ENCODE results near the gene ATF7IP2. TPM values are rescaled to one million over a fixed set of nuclear protein-coding genes. Genes with fewer than 3 reads are reported as not detected.

ATF7IP2 gene
- total and polyA plus RNA-seq, 2 of the 13 experiments (the other 11 are each of a cell fraction or from before 2014, with no cell fraction given) = 117 to 217 TPM

DNA sequence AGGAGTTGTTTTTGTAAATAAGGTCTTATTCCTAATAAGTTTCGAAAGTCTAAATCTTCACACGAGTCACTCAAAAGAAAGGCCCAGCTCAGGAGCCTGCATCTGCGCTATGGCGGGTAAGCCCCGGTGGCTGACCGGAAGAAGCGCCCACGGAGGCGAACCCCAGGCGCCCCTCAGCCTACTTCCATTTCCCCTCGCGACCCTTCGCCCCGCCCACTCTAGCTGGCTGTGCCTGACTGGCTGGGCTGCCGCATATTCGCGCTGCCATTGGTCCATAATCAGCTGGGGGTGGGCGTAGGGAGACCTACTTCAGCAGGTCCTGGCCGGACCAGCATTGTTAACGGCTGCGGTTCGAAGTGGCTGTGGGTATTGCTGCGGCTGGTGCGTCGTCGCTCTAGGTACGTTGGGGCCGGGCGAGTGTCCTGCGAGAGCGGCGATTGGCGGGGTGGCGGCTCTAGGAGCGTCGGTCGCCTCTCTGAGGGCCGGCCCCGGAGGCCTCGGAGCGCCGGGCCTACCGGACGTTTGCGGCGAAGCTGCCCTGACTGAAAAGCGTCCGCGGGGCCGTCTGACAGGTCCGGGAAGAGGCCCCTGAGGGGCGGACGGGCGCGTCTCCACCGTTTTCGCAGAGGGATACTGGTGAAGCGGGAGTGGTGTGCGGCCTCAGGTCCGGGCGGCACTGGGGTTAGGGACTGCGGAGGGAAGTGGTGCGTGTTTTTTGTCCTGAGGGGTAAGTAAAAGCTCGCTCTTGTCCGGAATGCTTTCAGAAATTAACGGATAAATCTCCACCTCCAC lies at the start of gene ATF7IP2 (continued):
- no peak for TF ChIP-seq ZNF17 (CRISPR knock-in tag; IDR thresholded peaks at IDR 0.05)
- peak; percentile 73 for TF ChIP-seq ZNF263 (CRISPR knock-in tag; IDR thresholded peaks at IDR 0.05)
- TF ChIP-seq, protein P1, sequence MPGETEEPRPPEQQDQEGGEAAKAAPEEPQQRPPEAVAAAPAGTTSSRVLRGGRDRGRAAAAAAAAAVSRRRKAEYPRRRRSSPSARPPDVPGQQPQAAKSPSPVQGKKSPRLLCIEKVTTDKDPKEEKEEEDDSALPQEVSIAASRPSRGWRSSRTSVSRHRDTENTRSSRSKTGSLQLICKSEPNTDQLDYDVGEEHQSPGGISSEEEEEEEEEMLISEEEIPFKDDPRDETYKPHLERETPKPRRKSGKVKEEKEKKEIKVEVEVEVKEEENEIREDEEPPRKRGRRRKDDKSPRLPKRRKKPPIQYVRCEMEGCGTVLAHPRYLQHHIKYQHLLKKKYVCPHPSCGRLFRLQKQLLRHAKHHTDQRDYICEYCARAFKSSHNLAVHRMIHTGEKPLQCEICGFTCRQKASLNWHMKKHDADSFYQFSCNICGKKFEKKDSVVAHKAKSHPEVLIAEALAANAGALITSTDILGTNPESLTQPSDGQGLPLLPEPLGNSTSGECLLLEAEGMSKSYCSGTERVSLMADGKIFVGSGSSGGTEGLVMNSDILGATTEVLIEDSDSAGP (CRISPR knock-in tag; IDR thresholded peaks at IDR 0.05; ENCODE audit: borderline replicate concordance) = peak; percentile 97
- TF ChIP-seq SP2 (CRISPR knock-in tag; IDR thresholded peaks at IDR 0.05) = peak; percentile 99
- peak; percentile 98; the same call in 1 of the 2 replicates for TF ChIP-seq NR1H2 (CRISPR knock-in tag; IDR thresholded peaks at IDR 0.05; ENCODE audit: borderline replicate concordance, low read depth)
- peak; percentile 99 for TF ChIP-seq BORCS8-MEF2B (CRISPR knock-in tag; IDR thresholded peaks at IDR 0.05)
- TF ChIP-seq, protein P2, sequence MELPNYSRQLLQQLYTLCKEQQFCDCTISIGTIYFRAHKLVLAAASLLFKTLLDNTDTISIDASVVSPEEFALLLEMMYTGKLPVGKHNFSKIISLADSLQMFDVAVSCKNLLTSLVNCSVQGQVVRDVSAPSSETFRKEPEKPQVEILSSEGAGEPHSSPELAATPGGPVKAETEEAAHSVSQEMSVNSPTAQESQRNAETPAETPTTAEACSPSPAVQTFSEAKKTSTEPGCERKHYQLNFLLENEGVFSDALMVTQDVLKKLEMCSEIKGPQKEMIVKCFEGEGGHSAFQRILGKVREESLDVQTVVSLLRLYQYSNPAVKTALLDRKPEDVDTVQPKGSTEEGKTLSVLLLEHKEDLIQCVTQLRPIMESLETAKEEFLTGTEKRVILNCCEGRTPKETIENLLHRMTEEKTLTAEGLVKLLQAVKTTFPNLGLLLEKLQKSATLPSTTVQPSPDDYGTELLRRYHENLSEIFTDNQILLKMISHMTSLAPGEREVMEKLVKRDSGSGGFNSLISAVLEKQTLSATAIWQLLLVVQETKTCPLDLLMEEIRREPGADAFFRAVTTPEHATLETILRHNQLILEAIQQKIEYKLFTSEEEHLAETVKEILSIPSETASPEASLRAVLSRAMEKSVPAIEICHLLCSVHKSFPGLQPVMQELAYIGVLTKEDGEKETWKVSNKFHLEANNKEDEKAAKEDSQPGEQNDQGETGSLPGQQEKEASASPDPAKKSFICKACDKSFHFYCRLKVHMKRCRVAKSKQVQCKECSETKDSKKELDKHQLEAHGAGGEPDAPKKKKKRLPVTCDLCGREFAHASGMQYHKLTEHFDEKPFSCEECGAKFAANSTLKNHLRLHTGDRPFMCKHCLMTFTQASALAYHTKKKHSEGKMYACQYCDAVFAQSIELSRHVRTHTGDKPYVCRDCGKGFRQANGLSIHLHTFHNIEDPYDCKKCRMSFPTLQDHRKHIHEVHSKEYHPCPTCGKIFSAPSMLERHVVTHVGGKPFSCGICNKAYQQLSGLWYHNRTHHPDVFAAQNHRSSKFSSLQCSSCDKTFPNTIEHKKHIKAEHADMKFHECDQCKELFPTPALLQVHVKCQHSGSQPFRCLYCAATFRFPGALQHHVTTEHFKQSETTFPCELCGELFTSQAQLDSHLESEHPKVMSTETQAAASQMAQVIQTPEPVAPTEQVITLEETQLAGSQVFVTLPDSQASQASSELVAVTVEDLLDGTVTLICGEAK (IDR thresholded peaks at IDR 0.05) = no peak
- TF ChIP-seq, protein P2 (CRISPR knock-in tag; IDR thresholded peaks at IDR 0.05) = peak; percentile 87
- 0 out of 2 replicates have a peak, but pooled peaks have one; percentile 46 for TF ChIP-seq DPF2 (CRISPR knock-in tag; IDR thresholded peaks at IDR 0.05; ENCODE audit: borderline replicate concordance, low read depth)
- peak; percentile 95; the same call in 1 of the 2 replicates for TF ChIP-seq ZNF34 (CRISPR knock-in tag; IDR thresholded peaks at IDR 0.05; ENCODE audit: borderline replicate concordance)
